ENCODE results near the gene ADGRG3.

DNA sequence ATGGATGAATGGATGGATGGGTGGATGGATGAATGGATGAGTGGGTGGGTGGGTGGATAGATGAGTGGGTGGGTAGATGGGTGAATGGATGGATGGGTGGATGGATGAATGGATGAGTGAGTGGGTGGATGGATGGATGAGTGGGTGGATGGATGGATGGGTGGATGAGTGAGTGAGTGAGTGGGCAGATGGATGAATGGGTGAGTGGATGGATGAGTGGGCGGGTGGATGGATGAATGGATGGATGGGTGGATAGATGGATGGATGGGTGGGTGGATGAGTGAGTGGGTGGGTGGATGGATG lies 61.0 kb downstream of the ADGRG3 start:
- TF ChIP-seq, protein P1, sequence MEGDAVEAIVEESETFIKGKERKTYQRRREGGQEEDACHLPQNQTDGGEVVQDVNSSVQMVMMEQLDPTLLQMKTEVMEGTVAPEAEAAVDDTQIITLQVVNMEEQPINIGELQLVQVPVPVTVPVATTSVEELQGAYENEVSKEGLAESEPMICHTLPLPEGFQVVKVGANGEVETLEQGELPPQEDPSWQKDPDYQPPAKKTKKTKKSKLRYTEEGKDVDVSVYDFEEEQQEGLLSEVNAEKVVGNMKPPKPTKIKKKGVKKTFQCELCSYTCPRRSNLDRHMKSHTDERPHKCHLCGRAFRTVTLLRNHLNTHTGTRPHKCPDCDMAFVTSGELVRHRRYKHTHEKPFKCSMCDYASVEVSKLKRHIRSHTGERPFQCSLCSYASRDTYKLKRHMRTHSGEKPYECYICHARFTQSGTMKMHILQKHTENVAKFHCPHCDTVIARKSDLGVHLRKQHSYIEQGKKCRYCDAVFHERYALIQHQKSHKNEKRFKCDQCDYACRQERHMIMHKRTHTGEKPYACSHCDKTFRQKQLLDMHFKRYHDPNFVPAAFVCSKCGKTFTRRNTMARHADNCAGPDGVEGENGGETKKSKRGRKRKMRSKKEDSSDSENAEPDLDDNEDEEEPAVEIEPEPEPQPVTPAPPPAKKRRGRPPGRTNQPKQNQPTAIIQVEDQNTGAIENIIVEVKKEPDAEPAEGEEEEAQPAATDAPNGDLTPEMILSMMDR (conservative IDR thresholded peaks at IDR 0.05): no peak
- TF ChIP-seq EZH2 (IDR thresholded peaks at IDR 0.05; ENCODE audit: low read depth): no peak

Measured in PC-9 (cell line).